ENCODE data around the gene ATRNL1. TPM values are rescaled to one million over a fixed set of nuclear protein-coding genes. Genes with fewer than 3 reads are reported as not detected.
"Not testable (repeated sequence)": the region's sequence is repeated elsewhere in the genome, so short reads cannot be mapped to it uniquely, and the experiment has no call there.

ATRNL1 gene
- total RNA-seq, 2 donors from 2014 or later: 0.63 to 1.5 TPM

GRCh38 chr10:115063701-115064658 lies 29.2 kb upstream of the ATRNL1 start:
- no peak for ATAC-seq (replicated peaks)
- H3K4me3 Mint-ChIP-seq: no peak overlapping the region
- no peaks in the 10 kb centered on the region for H3K36me3 Mint-ChIP-seq (ENCODE audit: low read depth)
- H3K27me3 Mint-ChIP-seq: peaks cover 34% of the 10 kb centered on the region
- no peak overlapping the region for H3K27ac Mint-ChIP-seq
- no peaks in the 10 kb centered on the region for H3K9me3 Mint-ChIP-seq
- H3K4me1 Mint-ChIP-seq: no peaks in the 10 kb centered on the region

GRCh38 chr10:115065801-115066200 lies 27.4 kb upstream of the ATRNL1 start:
- Mint-ChIP-seq H3K9me3 (no peaks in the 10 kb centered on the region), H3K4me1 (no peaks in the 10 kb centered on the region), H3K27me3 (peaks cover 39% of the 10 kb centered on the region), H3K4me3 (no peak overlapping the region), H3K27ac (no peak overlapping the region), H3K36me3 (ENCODE audit: low read depth) (no peaks in the 10 kb centered on the region)
- ATAC-seq (replicated peaks): no peak

- H3K9me3 Mint-ChIP-seq: no peaks in the 10 kb centered on the region
- H3K4me3 Mint-ChIP-seq: no peak overlapping the region
- H3K36me3 Mint-ChIP-seq (ENCODE audit: low read depth): no peaks in the 10 kb centered on the region
- no peak overlapping the region for H3K27ac Mint-ChIP-seq
- peaks cover 38% of the 10 kb centered on the region for H3K27me3 Mint-ChIP-seq
- no peaks in the 10 kb centered on the region for H3K4me1 Mint-ChIP-seq
- no peak for ATAC-seq (replicated peaks)
Measured at GRCh38 chr10:115066528-115066927, 26.6 kb upstream of the ATRNL1 start.

GRCh38 chr10:115073796-115074195 lies 19.4 kb upstream of the ATRNL1 start:
- Mint-ChIP-seq H3K27me3 (peaks cover 26% of the 10 kb centered on the region), H3K4me1 (no peaks in the 10 kb centered on the region), H3K9me3 (no peaks in the 10 kb centered on the region), H3K4me3 (no peak overlapping the region), H3K27ac (no peak overlapping the region), H3K36me3 (ENCODE audit: low read depth) (no peaks in the 10 kb centered on the region)
- no peak for ATAC-seq (replicated peaks)

GRCh38 chr10:115082506-115082905 lies 10.7 kb upstream of the ATRNL1 start:
- H3K4me1 Mint-ChIP-seq: no peaks in the 10 kb centered on the region
- H3K27me3 Mint-ChIP-seq: peaks cover 26% of the 10 kb centered on the region
- no peak for ATAC-seq (replicated peaks)
- H3K36me3 Mint-ChIP-seq (ENCODE audit: low read depth): no peaks in the 10 kb centered on the region
- H3K9me3 Mint-ChIP-seq: peaks cover 11% of the 10 kb centered on the region
- H3K4me3 Mint-ChIP-seq: no peak overlapping the region
- H3K27ac Mint-ChIP-seq: no peak overlapping the region

GRCh38 chr10:115084277-115084850 lies 8.8 kb upstream of the ATRNL1 start:
- peaks cover 8% of the 10 kb centered on the region for H3K9me3 Mint-ChIP-seq
- ATAC-seq (replicated peaks): no peak
- H3K36me3 Mint-ChIP-seq (ENCODE audit: low read depth): no peaks in the 10 kb centered on the region
- H3K4me1 Mint-ChIP-seq: no peaks in the 10 kb centered on the region
- no peak overlapping the region for H3K4me3 Mint-ChIP-seq
- H3K27ac Mint-ChIP-seq: no peak overlapping the region
- peaks cover 27% of the 10 kb centered on the region for H3K27me3 Mint-ChIP-seq

- Mint-ChIP-seq H3K27me3 (peaks cover 50% of the 10 kb centered on the region), H3K4me3 (peak overlapping the region; percentile 70), H3K27ac (no peak overlapping the region), H3K9me3 (peaks cover 4% of the 10 kb centered on the region), H3K36me3 (ENCODE audit: low read depth) (no peaks in the 10 kb centered on the region), H3K4me1 (no peaks in the 10 kb centered on the region)
- ATAC-seq (replicated peaks): no peak
Measured at GRCh38 chr10:115091161-115091560, 2.0 kb upstream of the ATRNL1 start.

GRCh38 chr10:115092258-115092554 lies 959 bp upstream of the ATRNL1 start:
- ATAC-seq (replicated peaks): no peak
- Mint-ChIP-seq H3K27me3 (peaks cover 55% of the 10 kb centered on the region), H3K36me3 (ENCODE audit: low read depth) (no peaks in the 10 kb centered on the region), H3K4me1 (no peaks in the 10 kb centered on the region), H3K4me3 (peak overlapping the region; percentile 70), H3K27ac (no peak overlapping the region), H3K9me3 (peaks cover 3% of the 10 kb centered on the region)

- H3K36me3 Mint-ChIP-seq (ENCODE audit: low read depth): no peaks in the 10 kb centered on the region
- peaks cover 55% of the 10 kb centered on the region for H3K27me3 Mint-ChIP-seq
- H3K4me1 Mint-ChIP-seq: no peaks in the 10 kb centered on the region
- no peak overlapping the region for H3K27ac Mint-ChIP-seq
- H3K4me3 Mint-ChIP-seq: peak overlapping the region; percentile 70
- peak; percentile 72 for ATAC-seq (replicated peaks)
- no peaks in the 10 kb centered on the region for H3K9me3 Mint-ChIP-seq
Measured at GRCh38 chr10:115092555-115093285, 445 bp upstream of the ATRNL1 start.

GRCh38 chr10:115093776-115094408 lies 727 bp downstream of the ATRNL1 start:
- ATAC-seq (replicated peaks): peak; percentile 61
- peaks cover 51% of the 10 kb centered on the region for H3K27me3 Mint-ChIP-seq

GRCh38 chr10:115094416-115095140 lies 1.4 kb downstream of the ATRNL1 start:
- H3K4me3 Mint-ChIP-seq: peak overlapping the region; percentile 66
- ATAC-seq (replicated peaks): no peak
- no peaks in the 10 kb centered on the region for H3K4me1 Mint-ChIP-seq
- H3K27ac Mint-ChIP-seq: no peak overlapping the region
- peaks cover 45% of the 10 kb centered on the region for H3K27me3 Mint-ChIP-seq
- H3K36me3 Mint-ChIP-seq (ENCODE audit: low read depth): no peaks in the 10 kb centered on the region
- H3K9me3 Mint-ChIP-seq: no peaks in the 10 kb centered on the region

More at GRCh38 chr10:115093776-115094408, 727 bp downstream of the ATRNL1 start:
- Mint-ChIP-seq H3K4me1 (no peaks in the 10 kb centered on the region), H3K27ac (no peak overlapping the region), H3K4me3 (peak overlapping the region; percentile 66), H3K9me3 (no peaks in the 10 kb centered on the region), H3K36me3 (ENCODE audit: low read depth) (no peaks in the 10 kb centered on the region)

GRCh38 chr10:115095758-115096157 lies 2.6 kb downstream of the ATRNL1 start:
- Mint-ChIP-seq H3K4me3 (no peak overlapping the region), H3K4me1 (no peaks in the 10 kb centered on the region), H3K9me3 (no peaks in the 10 kb centered on the region), H3K27me3 (peaks cover 44% of the 10 kb centered on the region), H3K27ac (no peak overlapping the region), H3K36me3 (ENCODE audit: low read depth) (no peaks in the 10 kb centered on the region)
- no peak for ATAC-seq (replicated peaks)

GRCh38 chr10:115103700-115104099 lies 10.5 kb downstream of the ATRNL1 start:
- H3K4me1 Mint-ChIP-seq: no peaks in the 10 kb centered on the region
- no peak overlapping the region for H3K27ac Mint-ChIP-seq

GRCh38 chr10:115105411-115105810 lies 12.2 kb downstream of the ATRNL1 start:
- not testable (repeated sequence) for ATAC-seq (replicated peaks); H3K4me3 Mint-ChIP-seq; H3K36me3 Mint-ChIP-seq (ENCODE audit: low read depth); H3K4me1 Mint-ChIP-seq; H3K9me3 Mint-ChIP-seq; H3K27ac Mint-ChIP-seq
- peaks cover 14% of the 10 kb centered on the region for H3K27me3 Mint-ChIP-seq

More at GRCh38 chr10:115103700-115104099, 10.5 kb downstream of the ATRNL1 start:
- H3K4me3 Mint-ChIP-seq: no peak overlapping the region
- H3K27me3 Mint-ChIP-seq: peaks cover 10% of the 10 kb centered on the region
- no peaks in the 10 kb centered on the region for H3K36me3 Mint-ChIP-seq (ENCODE audit: low read depth)
- ATAC-seq (replicated peaks): no peak
- H3K9me3 Mint-ChIP-seq: no peaks in the 10 kb centered on the region

Data from activated T-helper 17 cell treated with anti-CD3 and anti-CD28 coated beads, Interleukin-2, amount 50 U/mL, for 72 hours (primary cell).